ENCODE data around the gene ITFG2.
"Not testable (repeated sequence)": the region's sequence is repeated elsewhere in the genome, so short reads cannot be mapped to it uniquely, and the experiment has no call there.

- TF ChIP-seq CTCF (conservative IDR thresholded peaks at IDR 0.05; ENCODE audit: low read length); EZH2phosphoT487 (IDR thresholded peaks at IDR 0.05; ENCODE audit: borderline replicate concordance): not testable (repeated sequence)
Measured at GRCh38 chr12:2863402-2863801, 50.9 kb downstream of the ITFG2 start.

Measured in Loucy (cell line).